Panc1 (cell line): ENCODE data around the gene OFD1.

ENCODE experiments used
- POLR2AphosphoS5 ChIP-seq: IDR thresholded peaks from 2 replicates; pipeline ENCODE4 v1.6.1; 2012; ENCODE audit warnings: mild to moderate bottlenecking, low read depth, low read length, moderate library complexity
- SIN3A ChIP-seq: IDR thresholded peaks from 2 replicates; pipeline ENCODE4 v1.6.1; 2012; ENCODE audit warnings: low read depth, mild to moderate bottlenecking, low read length, moderate library complexity, borderline replicate concordance; ENCODE audit not compliant: insufficient read depth
- TF ChIP-seq, protein P1 (sequence below), 2 experiments: IDR thresholded peaks; 2 replicates each; pipeline ENCODE4 v1.6.1; 2011 to 2012; ENCODE audit warnings: low read depth in 2 of 2, control low read depth in 1 of 2, low read length in 1 of 2, mild to moderate bottlenecking in 1 of 2, moderate library complexity in 1 of 2; ENCODE audit not compliant: insufficient read depth in 1 of 2
- TF ChIP-seq, protein P2 (sequence below): fragments of 450-650 bp; IDR thresholded peaks from 2 replicates; pipeline ENCODE4 v1.5.1; 2017; ENCODE audit warnings: mild to moderate bottlenecking

DNA sequence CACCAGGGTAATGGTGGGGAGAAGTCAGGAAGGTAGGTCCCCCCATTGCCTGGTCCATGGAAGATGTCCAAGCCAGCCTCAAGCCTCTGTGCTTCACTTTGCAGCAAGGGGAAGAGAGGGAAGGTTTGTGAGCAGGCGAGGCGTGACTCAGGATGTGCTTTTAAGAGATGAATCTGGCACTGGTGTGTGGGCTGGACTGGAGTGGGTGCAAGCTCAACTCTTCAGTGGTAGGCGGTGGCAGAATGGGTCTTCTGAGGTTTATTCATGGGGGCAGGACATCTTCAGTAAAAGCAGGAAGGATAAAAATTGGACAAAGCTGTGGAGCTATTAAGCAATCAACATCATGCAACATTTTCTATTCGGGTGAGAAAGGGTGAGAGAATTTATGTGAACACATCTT, 63.0 kb downstream of the OFD1 start:
- TF ChIP-seq, protein P1, sequence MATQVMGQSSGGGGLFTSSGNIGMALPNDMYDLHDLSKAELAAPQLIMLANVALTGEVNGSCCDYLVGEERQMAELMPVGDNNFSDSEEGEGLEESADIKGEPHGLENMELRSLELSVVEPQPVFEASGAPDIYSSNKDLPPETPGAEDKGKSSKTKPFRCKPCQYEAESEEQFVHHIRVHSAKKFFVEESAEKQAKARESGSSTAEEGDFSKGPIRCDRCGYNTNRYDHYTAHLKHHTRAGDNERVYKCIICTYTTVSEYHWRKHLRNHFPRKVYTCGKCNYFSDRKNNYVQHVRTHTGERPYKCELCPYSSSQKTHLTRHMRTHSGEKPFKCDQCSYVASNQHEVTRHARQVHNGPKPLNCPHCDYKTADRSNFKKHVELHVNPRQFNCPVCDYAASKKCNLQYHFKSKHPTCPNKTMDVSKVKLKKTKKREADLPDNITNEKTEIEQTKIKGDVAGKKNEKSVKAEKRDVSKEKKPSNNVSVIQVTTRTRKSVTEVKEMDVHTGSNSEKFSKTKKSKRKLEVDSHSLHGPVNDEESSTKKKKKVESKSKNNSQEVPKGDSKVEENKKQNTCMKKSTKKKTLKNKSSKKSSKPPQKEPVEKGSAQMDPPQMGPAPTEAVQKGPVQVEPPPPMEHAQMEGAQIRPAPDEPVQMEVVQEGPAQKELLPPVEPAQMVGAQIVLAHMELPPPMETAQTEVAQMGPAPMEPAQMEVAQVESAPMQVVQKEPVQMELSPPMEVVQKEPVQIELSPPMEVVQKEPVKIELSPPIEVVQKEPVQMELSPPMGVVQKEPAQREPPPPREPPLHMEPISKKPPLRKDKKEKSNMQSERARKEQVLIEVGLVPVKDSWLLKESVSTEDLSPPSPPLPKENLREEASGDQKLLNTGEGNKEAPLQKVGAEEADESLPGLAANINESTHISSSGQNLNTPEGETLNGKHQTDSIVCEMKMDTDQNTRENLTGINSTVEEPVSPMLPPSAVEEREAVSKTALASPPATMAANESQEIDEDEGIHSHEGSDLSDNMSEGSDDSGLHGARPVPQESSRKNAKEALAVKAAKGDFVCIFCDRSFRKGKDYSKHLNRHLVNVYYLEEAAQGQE (IDR thresholded peaks at IDR 0.05; ENCODE audit: insufficient read depth in 1 of 2, low read depth in 2 of 2, low read length in 1 of 2), result no peak
- TF ChIP-seq, protein P2, sequence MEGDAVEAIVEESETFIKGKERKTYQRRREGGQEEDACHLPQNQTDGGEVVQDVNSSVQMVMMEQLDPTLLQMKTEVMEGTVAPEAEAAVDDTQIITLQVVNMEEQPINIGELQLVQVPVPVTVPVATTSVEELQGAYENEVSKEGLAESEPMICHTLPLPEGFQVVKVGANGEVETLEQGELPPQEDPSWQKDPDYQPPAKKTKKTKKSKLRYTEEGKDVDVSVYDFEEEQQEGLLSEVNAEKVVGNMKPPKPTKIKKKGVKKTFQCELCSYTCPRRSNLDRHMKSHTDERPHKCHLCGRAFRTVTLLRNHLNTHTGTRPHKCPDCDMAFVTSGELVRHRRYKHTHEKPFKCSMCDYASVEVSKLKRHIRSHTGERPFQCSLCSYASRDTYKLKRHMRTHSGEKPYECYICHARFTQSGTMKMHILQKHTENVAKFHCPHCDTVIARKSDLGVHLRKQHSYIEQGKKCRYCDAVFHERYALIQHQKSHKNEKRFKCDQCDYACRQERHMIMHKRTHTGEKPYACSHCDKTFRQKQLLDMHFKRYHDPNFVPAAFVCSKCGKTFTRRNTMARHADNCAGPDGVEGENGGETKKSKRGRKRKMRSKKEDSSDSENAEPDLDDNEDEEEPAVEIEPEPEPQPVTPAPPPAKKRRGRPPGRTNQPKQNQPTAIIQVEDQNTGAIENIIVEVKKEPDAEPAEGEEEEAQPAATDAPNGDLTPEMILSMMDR, result no peak
- no peak for TF ChIP-seq POLR2AphosphoS5
- no peak for TF ChIP-seq SIN3A
